ENCODE results near the gene MMP24. TPM values are rescaled to one million over a fixed set of nuclear protein-coding genes. Genes with fewer than 3 reads are reported as not detected.

The MMP24 gene
- total RNA-seq, 4 donors from 2014 or later: 0.32 to 4.5 (median 0.61) TPM

DNA sequence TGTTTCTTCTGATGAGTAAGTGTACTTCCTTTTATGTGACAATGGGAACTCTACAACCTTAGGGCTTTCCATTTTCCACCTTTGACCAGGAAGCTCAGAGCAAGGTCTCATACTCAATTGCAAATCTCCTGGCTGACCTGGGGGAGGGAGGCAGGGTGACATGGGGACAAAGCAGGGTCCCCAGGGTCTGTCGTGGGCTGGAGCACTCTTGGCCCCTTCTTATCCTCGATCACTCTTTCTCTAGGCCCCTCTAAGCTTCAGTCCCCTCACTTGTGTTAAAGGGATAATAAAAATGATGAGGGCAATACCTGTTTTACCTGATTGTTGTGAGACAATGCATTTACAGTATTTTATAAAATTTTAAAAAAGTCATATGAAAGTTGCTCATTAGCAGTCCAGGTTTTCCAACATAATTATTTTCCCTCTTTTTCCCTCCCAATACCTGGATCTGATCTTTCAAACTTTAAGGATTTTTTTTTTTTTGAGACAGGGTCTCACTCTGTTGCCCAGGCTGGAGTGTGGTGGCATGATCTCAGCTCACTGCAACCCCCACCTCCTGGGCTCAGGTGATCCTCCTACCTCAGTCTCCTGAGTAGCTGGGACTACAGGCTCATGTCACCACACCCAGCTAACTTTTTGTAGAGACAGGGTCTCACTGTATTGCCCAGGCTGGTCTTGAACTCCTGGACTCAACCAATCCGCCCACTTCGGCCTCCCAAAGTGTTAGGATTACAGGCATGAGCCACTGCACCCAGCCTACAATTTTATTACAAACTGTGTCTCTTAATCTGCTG, 74.2 kb downstream of the MMP24 start:
- Histone ChIP-seq H3K9me3 (no peaks in the 10 kb centered on the region), H3K36me3 (no peaks in the 10 kb centered on the region), H3K4me1 (peaks cover 7 to 28% (median 12%) of the 10 kb centered on the region in 4 donors), H3K4me3 (no peak overlapping the region), H3K27me3 (no peaks in the 10 kb centered on the region), H3K27ac (no peak overlapping the region)
- DNase-seq: no peak
- intact Hi-C loops (cut with DNase I; ENCODE audit: low total_unique reads): no loop called here
- no peak for TF ChIP-seq POLR2AphosphoS5 (IDR thresholded peaks at IDR 0.05)
- TF ChIP-seq POLR2A (IDR thresholded peaks at IDR 0.05): no peak
- no peak for TF ChIP-seq EP300 (IDR thresholded peaks at IDR 0.05; ENCODE audit: low read depth)
- no peak for TF ChIP-seq CTCF (IDR thresholded peaks at IDR 0.05)
- in situ Hi-C loops (cut with MboI; ENCODE audit: low pct_ligation_motif_present in 1 of 4, low pct_unique_long_range_greater_than_20kb in 1 of 4, low sequenced_read_pairs in 3 of 4): loop anchor here in 3 of 4 donors (5.0 to 10.0 kb wide), 2 partner anchors 144 to 152 kb away; no protein-coding TSS in a partner anchor
- 84% methylated on average over 4 of the region's 4 CpGs; no CpG with 5 or more reads in 1 of the 2 donors for WGBS, 2 donors (ENCODE audit: low coverage in 1 of 2)

DNA sequence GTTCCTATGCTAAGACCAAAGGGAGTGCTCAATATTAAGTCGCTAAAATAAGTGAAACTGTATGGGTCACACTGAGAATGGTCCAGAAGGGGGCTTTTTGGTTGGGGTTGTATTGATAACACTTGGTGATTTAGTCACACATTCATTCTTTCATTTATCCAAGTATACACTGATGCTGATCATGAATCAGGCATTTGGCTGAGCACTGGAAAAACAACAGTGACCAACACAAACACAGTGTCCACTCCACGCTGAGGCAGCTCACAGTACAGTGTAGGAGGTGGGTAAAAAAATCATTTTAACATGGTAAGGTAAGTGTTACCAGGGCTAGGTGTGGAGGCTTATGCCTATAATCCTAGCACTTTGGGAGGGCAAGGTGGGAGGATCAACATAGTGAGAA, 74.9 kb downstream of the MMP24 start:
- no peak for DNase-seq
- Histone ChIP-seq H3K27ac (no peak overlapping the region), H3K4me3 (no peak overlapping the region), H3K9me3 (no peaks in the 10 kb centered on the region), H3K27me3 (no peaks in the 10 kb centered on the region), H3K36me3 (no peaks in the 10 kb centered on the region), H3K4me1 (peaks cover 7 to 35% (median 16%) of the 10 kb centered on the region in 4 donors)
- intact Hi-C loops (cut with DNase I; ENCODE audit: low total_unique reads): no loop called here
- in situ Hi-C loops (cut with MboI; ENCODE audit: low pct_ligation_motif_present in 1 of 4, low pct_unique_long_range_greater_than_20kb in 1 of 4, low sequenced_read_pairs in 3 of 4): loop anchor here in 3 of 4 donors (5.0 to 10.0 kb wide), 2 partner anchors 143 to 151 kb away; no protein-coding TSS in a partner anchor
- TF ChIP-seq EP300 (IDR thresholded peaks at IDR 0.05; ENCODE audit: low read depth) (no peak), POLR2AphosphoS5 (IDR thresholded peaks at IDR 0.05) (no peak), CTCF (IDR thresholded peaks at IDR 0.05) (no peak), POLR2A (IDR thresholded peaks at IDR 0.05) (no peak)
- 92 to 93% methylated on average over 2 of the region's 2 CpGs for WGBS, 2 donors (ENCODE audit: low coverage in 1 of 2)

DNA sequence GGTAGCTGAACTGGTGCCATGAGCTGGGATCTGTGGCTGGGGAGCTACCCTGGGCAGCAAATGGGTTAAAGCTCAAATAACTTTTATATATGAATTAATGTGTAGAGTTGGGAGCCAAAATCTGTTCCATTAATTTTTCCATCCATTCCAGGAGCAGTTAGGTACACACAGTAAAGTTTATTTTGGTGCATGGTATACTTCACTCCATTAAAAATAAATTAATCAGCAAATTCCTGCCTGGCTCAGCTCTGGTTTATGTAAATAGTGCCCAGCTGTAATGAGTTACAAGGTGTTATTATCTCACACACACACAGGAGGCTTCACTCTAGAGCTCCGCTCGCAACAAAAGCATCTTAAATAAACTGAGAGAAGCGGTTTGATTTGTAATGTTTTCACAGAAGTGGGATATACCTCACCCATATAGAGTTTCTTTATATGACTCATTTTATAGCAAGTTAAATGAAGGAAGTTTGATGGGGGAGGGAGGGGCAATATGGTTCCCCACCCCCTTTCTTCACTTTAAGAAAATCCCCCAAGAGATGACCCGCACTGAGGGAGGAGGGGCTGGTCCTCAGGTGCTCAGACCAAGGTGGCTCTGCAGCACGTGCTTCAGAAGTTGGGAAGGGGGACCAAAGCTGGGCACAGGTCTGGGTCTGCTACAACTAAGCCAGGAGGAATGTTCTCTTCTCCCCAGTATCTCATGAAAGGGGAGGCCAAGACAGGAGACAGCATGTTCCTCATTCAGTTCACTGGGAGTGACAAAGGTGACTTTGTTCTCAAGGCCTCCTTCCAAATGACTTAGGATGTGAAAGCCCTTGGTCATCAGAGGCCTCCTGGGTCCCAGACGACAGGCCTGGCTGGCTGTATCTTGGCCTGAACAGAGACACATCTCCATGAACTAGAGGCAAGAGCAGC, 76.2 kb downstream of the MMP24 start:
- in situ Hi-C loops (cut with MboI; ENCODE audit: low pct_ligation_motif_present in 1 of 4, low pct_unique_long_range_greater_than_20kb in 1 of 4, low sequenced_read_pairs in 3 of 4) (loop anchor here in 3 of 4 donors (5.0 to 10.0 kb wide), 2 partner anchors 142 to 150 kb away; no protein-coding TSS in a partner anchor), intact Hi-C loops (cut with DNase I; ENCODE audit: low total_unique reads) (no loop called here)
- no peak for DNase-seq
- Histone ChIP-seq H3K9me3 (no peaks in the 10 kb centered on the region), H3K4me3 (no peak overlapping the region), H3K27ac (peak overlapping the region in 2 of 4 donors; percentile 17 to 18), H3K4me1 (peaks cover 14 to 45% (median 25%) of the 10 kb centered on the region in 4 donors), H3K36me3 (no peaks in the 10 kb centered on the region), H3K27me3 (no peaks in the 10 kb centered on the region)
- 69 to 82% methylated on average over 4 to 6 of the region's 6 CpGs for WGBS, 2 donors (ENCODE audit: low coverage in 1 of 2)
- TF ChIP-seq POLR2A (IDR thresholded peaks at IDR 0.05): no peak
- no peak for TF ChIP-seq POLR2AphosphoS5 (IDR thresholded peaks at IDR 0.05)
- TF ChIP-seq CTCF (IDR thresholded peaks at IDR 0.05): no peak
- TF ChIP-seq EP300 (IDR thresholded peaks at IDR 0.05; ENCODE audit: low read depth): no peak

DNA sequence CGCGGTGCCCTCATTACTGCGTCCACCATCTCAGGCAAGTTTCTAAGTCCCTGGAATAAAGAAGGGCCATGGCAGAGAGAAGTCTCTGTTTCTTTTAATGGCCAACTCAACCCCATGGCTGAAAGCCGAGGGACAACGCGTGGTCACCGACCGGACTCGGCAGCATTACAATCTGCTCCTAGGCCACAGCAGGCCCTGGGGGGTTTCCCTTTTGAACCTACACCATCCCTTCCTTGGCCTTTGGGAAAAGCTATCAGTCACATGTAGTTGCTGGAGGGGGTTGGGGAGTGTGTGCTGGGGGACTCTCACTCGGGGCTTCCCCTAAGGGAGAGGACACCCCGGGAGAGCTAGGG, 76.9 kb downstream of the MMP24 start:
- no peaks in the 10 kb centered on the region for H3K36me3 ChIP-seq
- TF ChIP-seq CTCF (IDR thresholded peaks at IDR 0.05) (no peak), POLR2AphosphoS5 (IDR thresholded peaks at IDR 0.05) (no peak), EP300 (IDR thresholded peaks at IDR 0.05; ENCODE audit: low read depth) (no peak), POLR2A (IDR thresholded peaks at IDR 0.05) (no peak)
- no peaks in the 10 kb centered on the region for H3K27me3 ChIP-seq
- intact Hi-C loops (cut with DNase I; ENCODE audit: low total_unique reads) (no loop called here), in situ Hi-C loops (cut with MboI; ENCODE audit: low pct_ligation_motif_present in 1 of 4, low pct_unique_long_range_greater_than_20kb in 1 of 4, low sequenced_read_pairs in 3 of 4) (loop anchor here in 3 of 4 donors (5.0 to 10.0 kb wide), 2 partner anchors 141 to 149 kb away; no protein-coding TSS in a partner anchor)
- peaks cover 17 to 48% (median 28%) of the 10 kb centered on the region in 4 donors for H3K4me1 ChIP-seq
- peak overlapping the region in 2 of 4 donors; percentile 17 to 18 for H3K27ac ChIP-seq
- DNase-seq: no peak
- no peaks in the 10 kb centered on the region for H3K9me3 ChIP-seq
- no peak overlapping the region for H3K4me3 ChIP-seq
- WGBS, 2 donors (ENCODE audit: low coverage in 1 of 2): 84 to 100% methylated on average over 1 to 11 of the region's 11 CpGs
